Vagina (tissue), 2 donors: ENCODE results near the gene PPCDC. TPM values are rescaled to one million over a fixed set of nuclear protein-coding genes. Genes with fewer than 3 reads are reported as not detected.

Experiments used
- DNase-seq, 2 donors: peaks; one replicate each; pipeline ENCODE4 v3.0.0-alpha.2; 2017; ENCODE audit errors: extremely low spot score in 2 of 2
- H3K27ac ChIP-seq: fragments of 200-600 bp; sonication (generic); one replicate; pipeline ENCODE4 v1.5.1; 2019
- H3K27me3 ChIP-seq: fragments of 200-600 bp; sonication (generic); one replicate; pipeline ENCODE4 v1.5.1; 2019
- H3K36me3 ChIP-seq, 2 donors: fragments of 200-600 bp; sonication (generic); one replicate each; pipeline ENCODE4 v1.5.1; 2017 to 2019
- H3K4me1 ChIP-seq: fragments of 200-600 bp; sonication (generic); one replicate; pipeline ENCODE4 v1.5.1; 2019
- H3K4me3 ChIP-seq, 2 donors: fragments of 200-600 bp; sonication (generic); 1 replicate in 1 of 2; 2 replicates in 1 of 2; pipeline ENCODE4 v1.5.1; 2016 to 2019
- H3K9me3 ChIP-seq: fragments of 200-600 bp; sonication (generic); one replicate; pipeline ENCODE4 v1.5.1; 2019
- CTCF ChIP-seq, 3 experiments: fragments of 450-650 bp in 2 of 3; fragments of 200-600 bp in 1 of 3; sonication (generic) in 1 of 3; IDR thresholded peaks; one replicate each; pipeline ENCODE4 v1.5.1; 2017 to 2019; ENCODE audit warnings: antibody characterized with exemption in 3 of 3, mild to moderate bottlenecking in 2 of 3, moderate library complexity in 2 of 3
- POLR2A ChIP-seq, 2 donors: fragments of 450-650 bp; IDR thresholded peaks; one replicate each; pipeline ENCODE4 v1.6.1; 2017; ENCODE audit warnings: antibody characterized with exemption in 2 of 2, mild to moderate bottlenecking in 2 of 2, moderate library complexity in 2 of 2
- POLR2AphosphoS5 ChIP-seq, 2 donors: sonication (generic); formaldehyde crosslinking; IDR thresholded peaks; one replicate each; pipeline ENCODE4 v1.9.0; 2017; ENCODE audit warnings: antibody characterized with exemption in 2 of 2, mild to moderate bottlenecking in 2 of 2, low read depth in 1 of 2; ENCODE audit not compliant: insufficient read depth in 1 of 2
- intact Hi-C: fragments of 100-400 bp; cut with DNase I; formaldehyde crosslinking; loops from one replicate; pipeline ENCODE4 v1.15.1; 2023
- total RNA-seq: library from RNA; depleted of rRNA; stranded (reverse); fragments of >200 nt; gene quantifications from one replicate; pipeline ENCODE4 v1.2.3, GENCODE V29; 2016

The PPCDC gene
- total RNA-seq, 1 donor from 2014 or later, result 23.8 TPM

- peak overlapping the region in 1 of 2 donors; percentile 44 for H3K4me3 ChIP-seq
- H3K36me3 ChIP-seq, result no peaks in the 10 kb centered on the region
- peaks cover 59% of the 10 kb centered on the region for H3K4me1 ChIP-seq
- intact Hi-C loops, result loop anchor here (2.0 kb wide), 1 partner anchor 174 kb away; no protein-coding TSS in a partner anchor
- no peak for DNase-seq
- TF ChIP-seq POLR2A (IDR thresholded peaks at IDR 0.05) (no peak), POLR2AphosphoS5 (IDR thresholded peaks at IDR 0.05; ENCODE audit: insufficient read depth in 1 of 2, low read depth in 1 of 2) (no peak), CTCF (IDR thresholded peaks at IDR 0.05) (no peak)
- H3K27me3 ChIP-seq, result no peaks in the 10 kb centered on the region
- no peaks in the 10 kb centered on the region for H3K9me3 ChIP-seq
- H3K27ac ChIP-seq, result peak overlapping the region; percentile 80
Observed at GRCh38 chr15:75028991-75029377, 5.6 kb downstream of the PPCDC start.

- no peak for TF ChIP-seq POLR2A (IDR thresholded peaks at IDR 0.05)
- TF ChIP-seq POLR2AphosphoS5 (IDR thresholded peaks at IDR 0.05; ENCODE audit: insufficient read depth in 1 of 2, low read depth in 1 of 2), result peak; percentile 59 to 83
- peak; percentile 75 to 99 (median 97) for TF ChIP-seq CTCF (IDR thresholded peaks at IDR 0.05)
- Histone ChIP-seq H3K27me3 (no peaks in the 10 kb centered on the region), H3K4me1 (peaks cover 53% of the 10 kb centered on the region), H3K4me3 (peak overlapping the region; percentile 33 to 44), H3K36me3 (no peaks in the 10 kb centered on the region), H3K9me3 (no peaks in the 10 kb centered on the region), H3K27ac (peak overlapping the region; percentile 80)
- intact Hi-C loops, result loop anchor here (2.0 kb wide), 1 partner anchor 173 kb away; no protein-coding TSS in a partner anchor
- peak in 1 of 2 donors; percentile 94 for DNase-seq
Observed at GRCh38 chr15:75029378-75030022, 6.1 kb downstream of the PPCDC start.

- intact Hi-C loops, result no loop called here
- Histone ChIP-seq H3K27ac (peak overlapping the region; percentile 80), H3K4me3 (peak overlapping the region; percentile 33 to 44), H3K36me3 (no peaks in the 10 kb centered on the region), H3K27me3 (no peaks in the 10 kb centered on the region), H3K4me1 (peaks cover 48% of the 10 kb centered on the region), H3K9me3 (no peaks in the 10 kb centered on the region)
- no peak for DNase-seq
- TF ChIP-seq CTCF (IDR thresholded peaks at IDR 0.05) (no peak), POLR2AphosphoS5 (IDR thresholded peaks at IDR 0.05; ENCODE audit: insufficient read depth in 1 of 2, low read depth in 1 of 2) (no peak), POLR2A (IDR thresholded peaks at IDR 0.05) (no peak)
Observed at GRCh38 chr15:75030023-75030413, 6.6 kb downstream of the PPCDC start.

GRCh38 chr15:75030424-75030823, 7.0 kb downstream of the PPCDC start:
- peak overlapping the region; percentile 80 for H3K27ac ChIP-seq
- DNase-seq, result no peak
- no peaks in the 10 kb centered on the region for H3K9me3 ChIP-seq
- intact Hi-C loops, result no loop called here
- H3K4me3 ChIP-seq, result peak overlapping the region in 1 of 2 donors; percentile 44
- TF ChIP-seq POLR2A (IDR thresholded peaks at IDR 0.05) (no peak), CTCF (IDR thresholded peaks at IDR 0.05) (no peak)
- no peaks in the 10 kb centered on the region for H3K27me3 ChIP-seq
- H3K4me1 ChIP-seq, result peaks cover 44% of the 10 kb centered on the region
- no peaks in the 10 kb centered on the region for H3K36me3 ChIP-seq

GRCh38 chr15:75031848-75032247, 8.5 kb downstream of the PPCDC start:
- DNase-seq, result no peak
- no peaks in the 10 kb centered on the region for H3K27me3 ChIP-seq
- intact Hi-C loops, result no loop called here
- H3K4me1 ChIP-seq, result peaks cover 43% of the 10 kb centered on the region
- TF ChIP-seq POLR2A (IDR thresholded peaks at IDR 0.05) (no peak), POLR2AphosphoS5 (IDR thresholded peaks at IDR 0.05; ENCODE audit: insufficient read depth in 1 of 2, low read depth in 1 of 2) (no peak), CTCF (IDR thresholded peaks at IDR 0.05) (no peak)
- no peaks in the 10 kb centered on the region for H3K9me3 ChIP-seq
- no peak overlapping the region for H3K4me3 ChIP-seq
- H3K27ac ChIP-seq, result no peak overlapping the region
- H3K36me3 ChIP-seq, result no peaks in the 10 kb centered on the region
